K562 (cell line): ENCODE results near the gene EZH1. TPM values are rescaled to one million over a fixed set of nuclear protein-coding genes. Genes with fewer than 3 reads are reported as not detected.

Source experiments
- BDP1 ChIP-seq: IDR thresholded peaks from 3 replicates; pipeline ENCODE4 v1.6.1; 2011; ENCODE audit not compliant: insufficient read length, insufficient read depth
- CEBPZ ChIP-seq: fragments of 150-350 bp; IDR thresholded peaks from 2 replicates; pipeline ENCODE4 v1.6.1; 2014; ENCODE audit warnings: low read depth, mild to moderate bottlenecking, low read length, borderline replicate concordance
- EHMT2 ChIP-seq: fragments of 450-650 bp; IDR thresholded peaks from 2 replicates; pipeline ENCODE4 v1.6.1; 2018; ENCODE audit warnings: antibody characterized with exemption
- ELK3 ChIP-seq: fragments of 450-650 bp; formaldehyde crosslinking; IDR thresholded peaks from 2 replicates; pipeline ENCODE4 v1.4.0; 2020; ENCODE audit warnings: mild to moderate bottlenecking
- ETV5 ChIP-seq: sonication (generic); formaldehyde crosslinking; IDR thresholded peaks from 2 replicates; pipeline ENCODE4 v1.4.0; 2020; ENCODE audit warnings: low read depth, mild to moderate bottlenecking, missing genetic modification reagents
- FOXP4 ChIP-seq: sonication (generic); formaldehyde crosslinking; IDR thresholded peaks from 2 replicates; pipeline ENCODE4 v1.8.0; 2022; ENCODE audit warnings: mild to moderate bottlenecking, missing genetic modification reagents, borderline replicate concordance
- GATAD2B ChIP-seq: fragments of 450-650 bp; IDR thresholded peaks from 2 replicates; pipeline ENCODE4 v1.6.1; 2017; ENCODE audit warnings: mild to moderate bottlenecking, borderline replicate concordance
- HNRNPUL1 ChIP-seq: fragments of 200-400 bp; formaldehyde crosslinking; IDR thresholded peaks from 2 replicates; pipeline ENCODE4 v1.6.1; 2017; ENCODE audit warnings: low read length
- LCOR ChIP-seq: sonication (generic); formaldehyde crosslinking; IDR thresholded peaks from 2 replicates; pipeline ENCODE4 v1.8.0; 2022; ENCODE audit warnings: mild to moderate bottlenecking, missing genetic modification reagents
- MCM2 ChIP-seq: fragments of 450-650 bp; IDR thresholded peaks from 2 replicates; pipeline ENCODE4 v1.6.1; 2017; ENCODE audit warnings: low read depth, mild to moderate bottlenecking
- SOX6 ChIP-seq: fragments of 450-650 bp; IDR thresholded peaks from 2 replicates; pipeline ENCODE4 v1.6.1; 2014; ENCODE audit warnings: mild to moderate bottlenecking
- STAG1 ChIP-seq: sonication (generic); formaldehyde crosslinking; IDR thresholded peaks from 2 replicates; pipeline ENCODE4 v1.5.0; 2020; ENCODE audit warnings: missing genetic modification reagents, borderline replicate concordance
- THAP12 ChIP-seq: fragments of 250-450 bp; sonication (Bioruptor Pico); IDR thresholded peaks from 2 replicates; pipeline ENCODE4 v1.9.0; 2021; ENCODE audit warnings: mild to moderate bottlenecking, inconsistent platforms
- ZBTB5 ChIP-seq: fragments of 450-650 bp; IDR thresholded peaks from 2 replicates; pipeline ENCODE4 v1.6.1; 2017; ENCODE audit warnings: antibody characterized with exemption
- ZBTB7A ChIP-seq: IDR thresholded peaks from 2 replicates; pipeline ENCODE4 v1.6.1; 2011; ENCODE audit warnings: low read depth, mild to moderate bottlenecking, low read length, moderate library complexity, borderline replicate concordance; ENCODE audit not compliant: control insufficient read depth
- ZC3H4 ChIP-seq: sonication (generic); formaldehyde crosslinking; IDR thresholded peaks from 2 replicates; pipeline ENCODE4 v1.9.0; 2021; ENCODE audit warnings: missing genetic modification reagents, borderline replicate concordance
- ZNF354B ChIP-seq: fragments of 250-450 bp; sonication (Bioruptor Pico); IDR thresholded peaks from 2 replicates; pipeline ENCODE4 v1.4.0; 2020
- ZSCAN32 ChIP-seq: fragments of 450-650 bp; formaldehyde crosslinking; IDR thresholded peaks from 2 replicates; pipeline ENCODE4 v1.4.0; 2020; ENCODE audit warnings: mild to moderate bottlenecking, moderate library complexity
- polyA plus RNA-seq, 8 experiments: library from polyadenylated mRNA; depleted of rRNA in 4 of 8; stranded (reverse) in 5 of 8; unstranded in 3 of 8; fragments of >200 nt; fragmentation: Nextera tagmentation in 2 of 8; fragmentation: Illumina TruSeq in 1 of 8; extraction: Ambion mirVana in 2 of 8; extraction: Trizol in 1 of 8; gene quantifications; 2 replicates each; pipeline versions ENCODE4 v1.2.1 to v1.2.3, GENCODE V29; 2011 to 2014; ENCODE audit warnings: inconsistent platforms in 1 of 8, missing spikeins in 1 of 8
- total RNA-seq, 7 experiments: library from RNA; depleted of rRNA in 6 of 7; stranded (reverse); fragments of >200 nt in 6 of 7; fragmentation: Illumina TruSeq in 2 of 7; extraction: Trizol in 2 of 7; gene quantifications; 2 replicates each; pipeline versions ENCODE4 v1.2.1 to v1.2.3, GENCODE V29; 2011 to 2021; ENCODE audit warnings: low replicate concordance in 1 of 7

The EZH1 gene
- total and polyA plus RNA-seq, 9 of the 15 experiments (the other 6 are each of a cell fraction or from before 2014, with no cell fraction given), result 8.6 to 40.8 (median 22.9) TPM

GRCh38 chr17:42676424-42677011 lies 68.3 kb downstream of the EZH1 start, which contains the start of gene PLEKHH3 (continued):
- no peak for TF ChIP-seq ZC3H4
- TF ChIP-seq EHMT2, result no peak
- no peak for TF ChIP-seq MCM2
- TF ChIP-seq FOXP4, result no peak
- no peak for TF ChIP-seq ZSCAN32 (CRISPR knock-in tag)
- TF ChIP-seq HNRNPUL1, result no peak
- peak; percentile 59 for TF ChIP-seq ETV5 (CRISPR knock-in tag)
- peak; percentile 48; the same call in 1 of the 2 replicates for TF ChIP-seq GATAD2B
- TF ChIP-seq THAP12 (CRISPR knock-in tag), result peak; percentile 87; the same call in 1 of the 2 replicates
- no peak for TF ChIP-seq CEBPZ
- TF ChIP-seq STAG1, result no peak
- 0 out of 2 replicates have a peak, but pooled peaks have one; percentile 7 for TF ChIP-seq LCOR (CRISPR knock-in tag)
- TF ChIP-seq BDP1, result no peak
- no peak for TF ChIP-seq ELK3
- no peak for TF ChIP-seq SOX6
- TF ChIP-seq ZBTB7A, result peak; percentile 91
- TF ChIP-seq ZNF354B (CRISPR knock-in tag), result no peak
- TF ChIP-seq ZBTB5, result no peak
